GM18861 (cell line): Measurements from ENCODE around the gene CRB2.

Source experiments
- ATAC-seq: cut with Tn5 transposase; IDR thresholded peaks from one replicate; pipeline ENCODE4 v1.9.1; 2021; ENCODE audit not compliant: unreplicated experiment

The CRB2 gene

DNA sequence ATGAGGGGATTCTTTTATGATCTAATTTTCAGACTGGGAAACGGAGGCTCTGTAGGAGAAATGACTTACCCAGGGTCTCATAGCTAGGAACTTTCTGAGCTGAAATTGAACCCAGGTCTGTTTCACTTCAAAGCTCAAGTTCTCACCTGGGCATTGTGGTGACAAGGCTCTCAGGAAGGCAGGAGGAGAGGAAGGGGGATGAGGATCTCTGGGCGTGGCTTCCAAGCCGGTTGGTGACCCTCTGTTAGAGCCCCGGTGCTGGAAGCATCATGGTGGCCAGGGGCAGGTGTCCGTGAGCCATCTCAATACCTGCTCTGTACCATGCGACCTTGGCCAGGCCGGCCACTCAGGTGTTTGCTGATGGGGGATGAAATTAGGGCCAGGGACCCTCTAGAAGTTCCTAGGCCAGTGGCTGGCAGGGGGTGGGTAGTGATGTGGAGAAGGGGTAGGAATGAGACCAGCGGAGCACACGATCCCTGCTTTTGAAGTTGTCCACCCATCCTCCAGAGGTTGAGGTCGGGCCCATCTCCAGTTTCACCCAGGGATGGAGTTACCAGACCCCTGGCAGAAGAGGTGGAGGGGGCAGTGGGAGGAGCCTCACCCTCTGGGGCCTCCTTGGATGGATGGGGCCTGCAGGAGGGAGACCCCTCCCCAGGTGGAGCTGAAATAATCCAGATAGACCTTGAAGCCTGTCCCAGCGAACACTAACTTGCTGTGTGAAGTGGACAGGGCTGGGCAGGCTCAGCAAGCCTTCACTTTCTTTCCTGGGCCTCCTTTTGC is 5.9 kb downstream of the CRB2 start:
- ATAC-seq = no peak

DNA sequence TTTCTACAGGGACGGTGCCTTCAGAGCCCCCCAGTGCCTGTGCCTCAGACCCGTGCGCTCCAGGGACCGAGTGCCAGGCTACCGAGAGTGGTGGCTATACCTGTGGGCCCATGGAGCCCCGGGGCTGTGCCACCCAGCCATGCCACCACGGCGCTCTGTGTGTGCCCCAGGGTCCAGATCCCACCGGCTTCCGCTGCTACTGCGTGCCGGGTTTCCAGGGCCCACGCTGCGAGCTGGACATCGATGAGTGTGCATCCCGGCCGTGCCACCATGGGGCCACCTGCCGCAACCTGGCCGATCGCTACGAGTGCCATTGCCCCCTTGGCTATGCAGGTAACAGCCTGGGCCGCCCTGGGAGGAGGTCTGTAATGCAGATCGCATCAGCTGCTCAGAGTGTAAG is 6.9 kb downstream of the CRB2 start:
- ATAC-seq = no peak

DNA sequence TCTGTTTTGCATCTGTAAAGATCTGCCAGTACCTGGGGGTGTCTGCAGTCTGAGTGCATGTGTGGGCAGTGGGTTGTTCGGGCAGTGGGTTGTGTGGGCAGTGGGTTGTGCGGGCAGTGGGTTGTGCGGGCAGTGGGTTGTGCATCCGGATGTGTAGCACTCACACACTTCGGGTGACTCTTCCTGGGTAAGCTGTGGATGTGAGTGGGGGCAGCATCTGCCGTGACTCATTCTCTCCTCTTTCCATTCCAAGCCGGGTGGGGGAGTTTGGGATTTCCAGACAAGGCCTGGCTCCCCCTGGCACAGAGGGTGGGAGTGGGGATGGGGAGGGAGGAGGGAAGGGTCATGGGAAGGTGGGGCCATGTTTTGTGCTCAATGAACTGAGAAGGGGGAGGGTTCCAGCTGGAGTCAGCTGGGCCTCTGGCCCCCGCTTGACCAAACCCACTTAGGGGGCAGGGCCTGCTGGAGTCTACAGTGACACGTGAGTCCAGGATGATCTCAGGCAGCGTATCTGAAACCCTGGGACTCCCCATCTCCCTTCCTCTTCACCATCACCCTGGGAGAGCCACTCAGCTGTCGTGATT is 8.3 kb downstream of the CRB2 start:
- ATAC-seq = no peak

DNA sequence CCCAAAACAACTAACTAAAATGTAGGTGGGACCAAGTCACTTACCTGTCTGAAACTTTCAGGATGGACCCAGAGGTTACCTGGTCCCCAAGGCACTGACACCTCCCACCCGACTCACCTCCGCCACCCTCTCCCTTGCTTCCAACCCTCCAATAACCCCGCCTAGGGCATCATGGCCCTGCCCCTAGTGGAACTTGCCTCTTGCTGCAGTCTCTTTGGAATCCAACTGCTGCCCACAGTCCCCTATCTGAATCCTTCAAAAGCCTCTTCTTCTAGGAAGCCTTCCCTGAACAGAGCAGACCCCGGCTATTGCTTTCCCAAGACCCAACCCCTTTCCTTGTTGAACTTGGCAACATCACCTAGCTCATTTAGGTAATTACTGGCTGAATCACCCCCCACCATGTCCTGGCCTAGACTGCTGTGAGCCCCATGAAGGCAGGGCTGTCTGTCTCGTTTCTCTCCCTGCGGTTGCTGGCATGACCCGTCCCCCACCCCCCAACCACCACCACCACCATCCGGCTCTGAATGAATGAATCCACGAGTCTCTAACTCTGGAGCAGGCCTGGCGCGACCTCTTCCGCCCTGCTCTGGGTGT is 9.4 kb downstream of the CRB2 start:
- no peak for ATAC-seq

DNA sequence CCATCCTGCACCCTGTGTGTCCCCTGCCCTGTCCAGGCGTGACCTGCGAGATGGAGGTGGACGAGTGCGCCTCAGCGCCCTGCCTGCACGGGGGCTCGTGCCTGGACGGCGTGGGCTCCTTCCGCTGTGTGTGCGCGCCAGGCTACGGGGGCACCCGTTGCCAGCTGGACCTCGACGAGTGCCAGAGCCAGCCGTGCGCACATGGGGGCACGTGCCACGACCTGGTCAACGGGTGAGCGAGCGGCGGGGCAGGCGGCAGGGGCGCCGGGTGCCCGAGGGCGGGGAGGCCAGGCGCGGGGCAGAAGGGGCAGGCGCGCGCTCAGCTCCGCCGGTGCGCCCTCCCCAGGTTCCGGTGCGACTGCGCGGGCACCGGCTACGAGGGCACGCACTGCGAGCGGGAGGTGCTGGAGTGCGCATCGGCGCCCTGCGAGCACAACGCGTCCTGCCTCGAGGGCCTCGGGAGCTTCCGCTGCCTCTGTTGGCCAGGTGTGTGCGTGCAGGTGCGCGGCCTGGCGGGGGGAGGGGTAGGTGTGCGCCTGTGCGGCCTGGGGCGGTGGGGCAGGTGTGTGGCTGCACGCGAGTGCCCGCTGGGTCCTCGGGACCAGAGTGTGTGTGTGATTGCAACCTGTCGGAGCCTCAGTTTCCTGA is 10.0 kb downstream of the CRB2 start:
- ATAC-seq = no peak

DNA sequence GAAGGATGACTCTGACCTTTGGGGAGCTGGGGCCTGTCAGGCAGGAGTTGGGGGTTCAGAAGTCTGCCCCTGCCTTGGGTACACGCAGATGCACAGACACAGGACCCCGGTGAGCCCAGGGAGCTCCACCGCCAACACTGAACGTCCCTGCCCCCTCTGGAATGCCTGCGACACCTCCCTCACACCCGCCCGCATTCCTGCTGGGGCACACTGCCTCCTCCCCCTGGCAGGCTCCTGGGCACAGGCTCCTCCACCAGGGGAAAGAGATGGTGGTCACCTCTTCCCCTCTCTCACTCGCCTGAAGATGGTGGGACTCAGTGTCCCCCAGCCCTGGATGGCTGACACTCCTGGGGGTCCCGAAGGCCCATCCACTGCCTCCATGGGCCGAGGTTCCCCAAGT is 12.0 kb downstream of the CRB2 start:
- no peak for ATAC-seq

DNA sequence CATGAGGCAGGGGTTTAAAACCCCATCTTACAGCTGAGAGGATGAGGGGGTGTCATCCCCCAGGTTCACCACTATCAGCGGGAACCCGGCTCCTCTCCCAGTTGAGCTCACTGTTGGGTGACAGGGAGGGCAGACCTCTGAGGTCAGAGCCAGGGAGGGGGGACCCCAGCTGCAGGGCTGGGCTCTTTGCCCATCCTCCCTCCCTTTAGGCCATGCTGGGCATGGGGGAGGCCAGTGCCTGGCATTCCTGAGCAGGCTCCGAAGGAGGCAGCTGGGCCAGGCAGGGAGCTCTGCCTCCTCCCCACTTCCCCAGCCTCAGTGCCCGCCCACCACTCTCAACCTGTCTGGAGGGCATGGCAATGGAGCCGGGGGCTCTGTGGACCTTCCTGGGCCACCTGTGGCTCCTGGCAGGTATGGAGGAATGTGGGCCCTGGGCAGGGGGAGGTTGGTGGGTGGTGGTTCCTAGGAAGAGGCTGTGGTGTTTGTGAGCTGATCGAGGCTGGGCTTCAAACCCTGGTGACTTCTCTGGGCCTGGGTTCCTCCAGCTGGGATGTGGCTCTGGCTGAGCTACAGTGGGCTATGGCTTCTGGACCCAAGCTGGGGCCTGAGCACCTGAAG is 12.6 kb downstream of the CRB2 start:
- ATAC-seq = no peak

DNA sequence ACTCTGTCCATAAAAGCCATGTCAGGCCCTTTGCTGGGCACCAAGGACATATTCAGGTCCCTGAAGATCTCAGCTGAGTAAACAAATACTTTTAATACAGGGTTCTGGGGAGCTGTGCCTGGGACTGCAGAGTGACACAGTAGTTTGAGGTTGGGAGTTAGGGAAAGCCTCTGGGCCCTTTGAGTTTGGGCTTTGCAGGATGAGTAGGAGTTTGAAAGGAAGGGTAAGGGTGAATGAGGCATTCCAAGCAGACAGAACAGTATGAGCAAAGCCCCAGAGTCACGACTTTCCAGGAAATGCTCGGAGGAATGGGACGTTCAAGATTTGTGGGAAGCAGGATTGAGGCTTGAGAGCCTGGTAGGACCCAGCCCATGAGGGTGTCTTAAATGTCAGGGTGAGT is 13.3 kb downstream of the CRB2 start:
- ATAC-seq = no peak

DNA sequence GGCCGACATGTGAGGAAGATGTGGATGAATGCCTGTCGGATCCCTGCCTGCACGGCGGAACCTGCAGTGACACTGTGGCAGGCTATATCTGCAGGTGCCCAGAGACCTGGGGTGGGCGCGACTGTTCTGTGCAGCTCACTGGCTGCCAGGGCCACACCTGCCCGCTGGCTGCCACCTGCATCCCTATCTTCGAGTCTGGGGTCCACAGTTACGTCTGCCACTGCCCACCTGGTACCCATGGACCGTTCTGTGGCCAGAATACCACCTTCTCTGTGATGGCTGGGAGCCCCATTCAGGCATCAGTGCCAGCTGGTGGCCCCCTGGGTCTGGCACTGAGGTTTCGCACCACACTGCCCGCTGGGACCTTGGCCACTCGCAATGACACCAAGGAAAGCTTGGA is 14.1 kb downstream of the CRB2 start:
- ATAC-seq = no peak

DNA sequence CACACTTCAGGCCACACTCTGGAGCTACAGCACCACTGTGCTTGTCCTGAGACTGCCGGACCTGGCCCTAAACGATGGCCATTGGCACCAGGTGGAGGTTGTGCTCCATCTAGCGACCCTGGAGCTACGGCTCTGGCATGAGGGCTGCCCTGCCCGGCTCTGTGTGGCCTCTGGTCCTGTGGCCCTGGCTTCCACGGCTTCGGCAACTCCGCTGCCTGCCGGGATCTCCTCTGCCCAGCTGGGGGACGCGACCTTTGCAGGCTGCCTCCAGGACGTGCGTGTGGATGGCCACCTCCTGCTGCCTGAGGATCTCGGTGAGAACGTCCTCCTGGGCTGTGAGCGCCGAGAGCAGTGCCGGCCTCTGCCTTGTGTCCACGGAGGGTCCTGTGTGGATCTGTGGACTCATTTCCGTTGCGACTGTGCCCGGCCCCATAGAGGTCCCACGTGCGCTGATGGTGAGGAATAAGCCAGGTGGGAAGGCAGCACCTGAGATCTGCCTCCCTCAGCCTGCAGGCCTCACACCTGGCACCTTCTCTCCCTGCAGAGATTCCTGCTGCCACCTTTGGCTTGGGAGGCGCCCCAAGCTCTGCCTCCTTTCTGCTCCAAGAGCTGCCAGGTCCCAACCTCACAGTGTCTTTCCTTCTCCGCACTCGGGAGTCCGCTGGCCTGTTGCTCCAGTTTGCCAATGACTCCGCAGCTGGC is 14.7 kb downstream of the CRB2 start:
- no peak for ATAC-seq

DNA sequence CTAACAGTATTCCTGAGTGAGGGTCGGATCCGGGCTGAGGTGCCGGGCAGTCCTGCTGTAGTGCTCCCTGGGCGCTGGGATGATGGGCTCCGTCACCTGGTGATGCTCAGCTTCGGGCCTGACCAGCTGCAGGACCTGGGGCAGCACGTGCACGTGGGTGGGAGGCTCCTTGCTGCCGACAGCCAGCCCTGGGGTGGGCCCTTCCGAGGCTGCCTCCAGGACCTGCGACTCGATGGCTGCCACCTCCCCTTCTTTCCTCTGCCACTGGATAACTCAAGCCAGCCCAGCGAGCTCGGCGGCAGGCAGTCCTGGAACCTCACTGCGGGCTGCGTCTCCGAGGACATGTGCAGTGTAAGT is 15.2 kb downstream of the CRB2 start:
- no peak for ATAC-seq

DNA sequence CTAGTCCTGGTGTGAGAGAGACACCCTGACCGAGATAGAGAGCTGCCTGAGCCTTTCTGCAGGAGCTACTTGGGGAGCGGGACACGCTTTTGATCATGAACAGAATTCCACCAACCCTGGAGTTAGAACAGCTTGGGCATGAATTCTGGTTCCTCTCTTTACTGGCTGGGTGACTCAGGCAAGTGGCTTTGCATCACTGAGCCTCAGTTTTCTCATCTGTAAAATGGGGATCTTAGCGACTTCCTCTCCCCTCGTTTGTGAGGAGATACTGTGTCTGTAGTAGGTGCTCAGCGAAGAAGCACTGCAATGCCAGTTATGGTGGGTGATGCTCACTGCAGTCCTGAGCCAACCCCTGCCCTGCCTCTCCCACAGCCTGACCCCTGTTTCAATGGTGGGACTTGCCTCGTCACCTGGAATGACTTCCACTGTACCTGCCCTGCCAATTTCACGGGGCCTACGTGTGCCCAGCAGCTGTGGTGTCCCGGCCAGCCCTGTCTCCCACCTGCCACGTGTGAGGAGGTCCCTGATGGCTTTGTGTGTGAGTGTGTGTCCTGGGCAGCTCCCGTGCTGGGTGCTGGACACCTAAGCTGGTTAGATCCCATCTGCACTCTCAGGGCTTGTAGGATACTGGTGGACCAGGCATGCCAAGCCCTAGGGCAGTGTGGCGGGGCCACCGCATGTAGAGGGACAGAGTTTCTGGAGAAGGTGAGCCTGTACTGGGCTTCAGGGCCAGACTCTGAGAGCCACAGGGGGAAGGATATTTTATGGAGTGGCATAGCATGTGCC is 16.0 kb downstream of the CRB2 start:
- no peak for ATAC-seq

DNA sequence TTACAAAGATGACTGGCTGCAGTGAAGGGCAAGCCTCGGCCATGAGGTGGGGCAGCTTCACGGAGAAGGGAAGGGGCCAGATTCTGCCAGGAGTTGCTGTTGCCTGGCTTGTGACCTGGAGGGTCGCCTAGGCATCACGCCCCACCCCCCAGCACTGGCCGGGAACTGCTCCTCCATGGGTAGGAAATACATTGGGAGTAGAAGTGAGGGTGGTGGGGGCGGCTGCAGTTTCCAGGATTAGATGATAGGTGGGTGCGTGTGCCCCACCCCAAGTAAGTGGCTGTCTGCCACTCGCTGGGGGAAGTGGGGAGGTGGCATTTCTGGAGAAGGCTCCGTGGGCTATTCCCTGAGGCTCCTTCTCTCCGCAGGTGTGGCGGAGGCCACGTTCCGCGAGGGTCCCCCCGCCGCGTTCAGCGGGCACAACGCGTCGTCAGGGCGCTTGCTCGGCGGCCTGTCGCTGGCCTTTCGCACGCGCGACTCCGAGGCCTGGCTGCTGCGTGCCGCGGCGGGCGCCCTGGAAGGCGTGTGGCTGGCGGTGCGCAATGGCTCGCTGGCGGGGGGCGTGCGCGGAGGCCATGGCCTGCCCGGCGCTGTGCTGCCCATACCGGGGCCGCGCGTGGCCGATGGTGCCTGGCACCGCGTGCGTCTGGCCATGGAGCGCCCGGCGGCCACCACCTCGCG is 16.9 kb downstream of the CRB2 start:
- ATAC-seq = no peak

DNA sequence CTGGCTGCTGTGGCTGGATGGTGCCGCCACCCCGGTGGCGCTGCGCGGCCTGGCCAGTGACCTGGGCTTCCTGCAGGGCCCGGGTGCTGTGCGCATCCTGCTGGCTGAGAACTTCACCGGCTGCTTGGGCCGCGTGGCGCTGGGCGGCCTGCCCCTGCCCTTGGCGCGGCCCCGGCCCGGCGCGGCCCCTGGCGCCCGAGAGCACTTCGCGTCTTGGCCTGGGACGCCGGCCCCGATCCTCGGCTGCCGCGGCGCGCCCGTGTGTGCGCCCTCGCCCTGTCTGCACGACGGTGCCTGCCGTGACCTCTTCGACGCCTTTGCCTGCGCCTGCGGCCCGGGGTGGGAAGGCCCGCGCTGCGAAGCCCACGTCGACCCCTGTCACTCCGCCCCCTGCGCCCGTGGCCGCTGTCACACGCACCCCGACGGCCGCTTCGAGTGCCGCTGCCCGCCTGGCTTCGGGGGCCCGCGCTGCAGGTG is 17.5 kb downstream of the CRB2 start:
- ATAC-seq = no peak

DNA sequence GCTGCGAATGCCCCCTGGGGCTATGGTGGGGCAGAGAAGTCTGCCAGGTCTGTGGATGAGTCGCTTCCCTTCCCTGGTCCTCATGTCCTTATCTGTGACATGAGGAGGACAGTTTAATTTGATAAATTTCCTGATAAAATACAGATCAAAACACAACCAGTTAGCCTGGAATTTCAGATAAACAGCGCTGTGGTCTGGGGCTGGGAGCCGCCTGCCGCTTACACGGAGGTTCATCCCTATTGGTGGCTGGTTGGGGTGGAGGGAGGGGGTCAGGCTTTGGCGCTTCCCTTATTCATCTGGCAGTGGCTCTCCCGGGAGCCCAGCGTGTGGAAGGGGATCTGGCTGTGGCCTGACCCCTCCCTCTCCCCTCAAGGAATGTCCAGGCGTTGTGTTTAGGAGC is 17.9 kb downstream of the CRB2 start:
- ATAC-seq = no peak

DNA sequence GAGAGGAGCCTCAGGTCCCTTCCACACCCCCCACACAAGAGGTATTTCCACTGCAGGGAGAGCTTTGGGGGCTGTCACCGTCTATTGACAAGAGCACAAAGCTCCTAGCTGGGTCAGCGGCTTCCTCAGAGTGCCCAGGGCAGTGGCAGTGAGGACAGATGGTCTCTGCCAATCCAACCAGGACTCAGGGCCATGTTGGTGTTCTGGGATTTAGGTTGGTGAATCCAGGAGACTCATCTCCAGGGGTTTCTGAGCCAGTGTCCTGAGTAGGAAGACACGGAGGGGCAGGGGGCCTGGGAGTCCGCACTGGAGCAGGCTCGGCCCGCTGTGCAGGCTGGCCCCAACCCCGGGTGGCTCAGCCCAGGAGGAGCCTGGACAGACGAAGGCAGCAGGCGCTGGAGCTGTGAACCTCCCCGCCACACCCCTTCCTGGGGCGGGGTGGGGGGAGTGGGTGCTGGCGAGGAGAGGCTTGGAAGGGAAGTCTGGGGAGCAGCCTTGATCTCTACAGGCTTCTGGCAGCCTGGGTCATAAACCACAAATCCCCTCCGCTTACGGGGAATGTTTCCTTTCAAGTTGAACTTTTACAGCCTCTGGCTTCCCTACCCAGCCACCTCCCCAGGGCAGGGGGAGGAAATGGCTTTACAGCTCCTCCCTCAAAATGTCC is 19.6 kb downstream of the CRB2 start:
- no peak for ATAC-seq

DNA sequence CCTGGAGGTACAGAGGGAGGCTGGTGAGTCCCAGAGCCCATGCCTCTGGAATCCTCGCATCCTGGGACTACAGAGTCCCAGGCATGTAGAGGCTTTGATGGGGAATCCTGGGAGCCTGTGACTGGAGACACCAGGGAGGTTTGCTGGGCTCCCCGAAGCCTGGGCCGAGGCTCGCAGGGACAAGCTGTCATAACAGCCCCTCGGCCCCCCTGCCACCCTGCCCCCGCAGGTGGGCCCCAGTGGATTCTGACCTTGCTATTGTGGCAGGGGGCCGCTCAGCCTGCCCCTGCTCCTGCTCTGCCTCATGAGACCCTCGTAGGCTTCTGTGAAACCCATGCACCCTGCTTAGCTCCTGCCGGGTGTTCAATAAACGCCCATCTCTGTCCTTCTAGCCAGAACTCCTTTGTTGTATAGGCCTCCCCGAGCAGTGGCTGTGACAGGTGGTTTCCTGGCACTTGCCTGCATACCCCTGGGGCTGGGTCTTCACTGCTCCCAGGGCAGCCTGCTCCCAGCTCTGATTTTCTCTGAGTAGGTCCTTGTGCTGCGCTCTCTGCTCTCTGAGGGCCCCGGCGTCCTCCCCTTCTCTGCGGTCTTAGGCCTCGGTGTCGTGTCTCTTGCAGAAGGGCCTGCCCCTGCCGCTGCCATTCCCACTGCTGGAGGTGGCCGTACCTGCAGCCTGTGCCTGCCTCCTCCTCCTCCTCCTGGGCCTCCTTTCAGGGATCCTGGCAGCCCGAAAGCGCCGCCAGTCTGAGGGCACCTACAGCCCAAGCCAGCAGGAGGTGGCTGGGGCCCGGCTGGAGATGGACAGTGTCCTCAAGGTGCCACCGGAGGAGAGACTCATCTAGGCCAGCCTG is 20.4 kb downstream of the CRB2 start:
- no peak for ATAC-seq
